Esophagus (tissue), 2 donors: ENCODE measurements around the gene SCARF2. TPM values are rescaled to one million over a fixed set of nuclear protein-coding genes. Genes with fewer than 3 reads are reported as not detected.
"Not testable (repeated sequence)": the region's sequence is repeated elsewhere in the genome, so short reads cannot be mapped to it uniquely, and the experiment has no call there.

Experiments
- H3K27ac ChIP-seq, 2 donors: one replicate each; pipeline ENCODE4 v1.5.1; 2013; ENCODE audit warnings: low read depth in 2 of 2, mild to moderate bottlenecking in 2 of 2, inconsistent platforms in 1 of 2, low read length in 1 of 2, moderate library complexity in 1 of 2
- H3K27me3 ChIP-seq, 2 donors: one replicate each; pipeline ENCODE4 v1.6.1; 2013; ENCODE audit warnings: low read length in 2 of 2, control low read depth in 1 of 2, mild to moderate bottlenecking in 1 of 2; ENCODE audit not compliant: insufficient read depth in 2 of 2, control insufficient read depth in 1 of 2
- H3K36me3 ChIP-seq, 2 donors: one replicate each; pipeline ENCODE4 v1.6.1; 2013; ENCODE audit warnings: low read length in 1 of 2; ENCODE audit not compliant: control insufficient read depth in 2 of 2, insufficient read depth in 2 of 2
- H3K4me1 ChIP-seq, 2 donors: one replicate each; pipeline ENCODE4 v1.6.1; 2013; ENCODE audit warnings: low read length in 1 of 2; ENCODE audit not compliant: control insufficient read depth in 2 of 2, insufficient read depth in 2 of 2
- H3K4me3 ChIP-seq, 2 donors: one replicate each; pipeline ENCODE4 v1.5.1; 2013; ENCODE audit warnings: low read length in 2 of 2, mild to moderate bottlenecking in 2 of 2, low read depth in 1 of 2, moderate library complexity in 1 of 2
- H3K9me3 ChIP-seq, 2 donors: one replicate each; pipeline ENCODE4 v1.6.1; 2013; ENCODE audit warnings: mild to moderate bottlenecking in 2 of 2, low read depth in 1 of 2, low read length in 1 of 2, moderate library complexity in 1 of 2; ENCODE audit not compliant: control insufficient read depth in 2 of 2, insufficient read depth in 1 of 2
- WGBS, 2 donors: extraction: QIAGEN DNeasy Blood & Tissue Kit; methylation state at CpG; one replicate each; pipeline ENCODE4 v1.1.7; 2013; 5-methylcytosine and 5-hydroxymethylcytosine counted together
- polyA plus RNA-seq, 2 donors: library from polyadenylated mRNA; stranded (reverse); fragments of 200-250 nt; gene quantifications; one replicate each; pipeline ENCODE4 v1.2.3, GENCODE V29; 2013
- donor health status: healthy with polysubstance abuse.
- donor health status: Bipolar disorder and iron deficiency.

SCARF2 gene
- polyA plus RNA-seq, 2 donors, result 0.57 to 1.0 TPM

- Histone ChIP-seq H3K27ac (no peak overlapping the region), H3K4me1 (peaks cover 0 to 12% of the 10 kb centered on the region in 2 donors), H3K27me3 (no peaks in the 10 kb centered on the region), H3K36me3 (peaks cover 0 to 3% of the 10 kb centered on the region in 2 donors), H3K9me3 (no peaks in the 10 kb centered on the region), H3K4me3 (no peak overlapping the region)
- WGBS, 2 donors, result 96 to 97% methylated on average over 5 of the region's 5 CpGs
Observed at GRCh38 chr22:20398420-20398819, 39.2 kb downstream of the SCARF2 start.

GRCh38 chr22:20397498-20397897 lies 40.1 kb downstream of the SCARF2 start:
- WGBS, 2 donors, result 93 to 95% methylated on average over 2 of the region's 2 CpGs
- H3K4me3 ChIP-seq, result no peak overlapping the region
- no peaks in the 10 kb centered on the region for H3K27me3 ChIP-seq
- no peak overlapping the region for H3K27ac ChIP-seq
- peaks cover 0 to 13% of the 10 kb centered on the region in 2 donors for H3K4me1 ChIP-seq
- H3K9me3 ChIP-seq, result no peaks in the 10 kb centered on the region
- H3K36me3 ChIP-seq, result peaks cover 0 to 3% of the 10 kb centered on the region in 2 donors

- 95 to 96% methylated on average over 1 of the region's 1 CpG for WGBS, 2 donors
- Histone ChIP-seq H3K27ac (no peak overlapping the region), H3K4me1 (peaks cover 0 to 13% of the 10 kb centered on the region in 2 donors), H3K27me3 (no peaks in the 10 kb centered on the region), H3K36me3 (peaks cover 0 to 3% of the 10 kb centered on the region in 2 donors), H3K4me3 (no peak overlapping the region), H3K9me3 (no peaks in the 10 kb centered on the region)
Observed at GRCh38 chr22:20396639-20397038, 41.0 kb downstream of the SCARF2 start.

GRCh38 chr22:20395907-20396287 lies 41.7 kb downstream of the SCARF2 start:
- H3K27ac ChIP-seq, result no peak overlapping the region
- H3K27me3 ChIP-seq, result no peaks in the 10 kb centered on the region
- H3K4me1 ChIP-seq, result peaks cover 0 to 13% of the 10 kb centered on the region in 2 donors
- H3K36me3 ChIP-seq, result no peaks in the 10 kb centered on the region
- H3K9me3 ChIP-seq, result no peaks in the 10 kb centered on the region
- WGBS, 2 donors, result 61 to 63% methylated on average over 2 of the region's 2 CpGs
- H3K4me3 ChIP-seq, result no peak overlapping the region

- Histone ChIP-seq H3K27ac (no peak overlapping the region), H3K4me3 (no peak overlapping the region), H3K9me3 (no peaks in the 10 kb centered on the region), H3K4me1 (peaks cover 0 to 13% of the 10 kb centered on the region in 2 donors), H3K36me3 (no peaks in the 10 kb centered on the region), H3K27me3 (no peaks in the 10 kb centered on the region)
- WGBS, 2 donors, result 73 to 77% methylated on average over 20 of the region's 20 CpGs
Observed at GRCh38 chr22:20395181-20395906, 42.3 kb downstream of the SCARF2 start.

- peak within 1 kb of the TSS; percentile 75 to 94 for H3K4me3 ChIP-seq
- peak within 1 kb of the TSS; percentile 75 to 79 for H3K27ac ChIP-seq
- H3K27me3 ChIP-seq, result no peaks in the 10 kb centered on the region
- WGBS, 2 donors, result 1% methylated on average over 71 of the region's 71 CpGs
- peaks cover 0 to 13% of the 10 kb centered on the region in 2 donors for H3K4me1 ChIP-seq
- no peaks in the 10 kb centered on the region for H3K36me3 ChIP-seq
- no peaks in the 10 kb centered on the region for H3K9me3 ChIP-seq
Observed at GRCh38 chr22:20393705-20394476, 43.7 kb downstream of the SCARF2 start, which contains the start of gene ZNF74. Gene ZNF74, plus strand, starts transcription at chr22:20394151. Its CDS starts 478 bp downstream, at chr22:20394629.

- Histone ChIP-seq H3K27me3 (no peaks in the 10 kb centered on the region), H3K9me3 (no peaks in the 10 kb centered on the region), H3K4me1 (peaks cover 0 to 13% of the 10 kb centered on the region in 2 donors), H3K4me3 (peak overlapping the region; percentile 75 to 94), H3K36me3 (no peaks in the 10 kb centered on the region), H3K27ac (peak overlapping the region; percentile 75 to 79)
- 92 to 95% methylated on average over 23 of the region's 23 CpGs for WGBS, 2 donors
Observed at GRCh38 chr22:20392983-20393704, 44.5 kb downstream of the SCARF2 start.

GRCh38 chr22:20392365-20392881 lies 45.2 kb downstream of the SCARF2 start:
- H3K27ac ChIP-seq, H3K4me3 ChIP-seq, H3K36me3 ChIP-seq, H3K9me3 ChIP-seq, H3K27me3 ChIP-seq: not testable (repeated sequence)
- H3K4me1 ChIP-seq, result peaks cover 0 to 13% of the 10 kb centered on the region in 2 donors
- 97% methylated on average over 49 to 53 of the region's 53 CpGs for WGBS, 2 donors

GRCh38 chr22:20391222-20391621 lies 46.4 kb downstream of the SCARF2 start:
- Histone ChIP-seq H3K4me3 (no peak overlapping the region), H3K9me3 (no peaks in the 10 kb centered on the region), H3K27ac (no peak overlapping the region), H3K4me1 (peaks cover 0 to 13% of the 10 kb centered on the region in 2 donors), H3K27me3 (no peaks in the 10 kb centered on the region), H3K36me3 (no peaks in the 10 kb centered on the region)
- WGBS, 2 donors, result 82% methylated on average over 4 of the region's 4 CpGs
